Measurements from ENCODE around the gene S100A7A.

GRCh38 chr1:153395776-153396175, 20.5 kb upstream of the S100A7A start:
- TF ChIP-seq CBFB (CRISPR knock-in tag; IDR thresholded peaks at IDR 0.05; ENCODE audit: low read depth) (no peak), SOX15 (CRISPR knock-in tag; IDR thresholded peaks at IDR 0.05) (no peak), CTCF (IDR thresholded peaks at IDR 0.05) (no peak), NR1H2 (CRISPR knock-in tag; IDR thresholded peaks at IDR 0.05) (no peak)

Data from WTC11 (cell line).